WTC11 (cell line): ENCODE data around the gene FXN. TPM values are rescaled to one million over a fixed set of nuclear protein-coding genes. Genes with fewer than 3 reads are reported as not detected.

Experiments
- ATAC-seq: fragments of 200-7000 bp; cut with Tn5 transposase; 2 replicates; pipeline ENCODE4 v1.10.0; 2021; ENCODE audit warnings: mild to moderate bottlenecking, moderate library complexity
- CTCF ChIA-PET: fragments of 300-600 bp; sonication (Branson Sonifier 250); formaldehyde crosslinking; loops from one replicate; lab custom pipeline; 2021; ENCODE audit warnings: antibody characterized with exemption; lab: Charles Lee
- POLR2A ChIA-PET: fragments of 350-600 bp; sonication (Branson Sonifier 250); formaldehyde crosslinking; loops from one replicate; lab custom pipeline; 2021; ENCODE audit warnings: antibody characterized with exemption; lab: Charles Lee
- DNase-seq: peaks from one replicate; pipeline ENCODE4 v3.0.0; 2021; ENCODE audit warnings: low spot score
- H3K27ac Mint-ChIP-seq: 2 replicates; pipeline ENCODE4 v1.8.0; 2021; ENCODE audit warnings: mixed read lengths
- H3K27me3 Mint-ChIP-seq: 2 replicates; pipeline ENCODE4 v1.8.0; 2021; ENCODE audit warnings: low read depth, mild to moderate bottlenecking, moderate library complexity, mixed read lengths
- H3K36me3 Mint-ChIP-seq: 2 replicates; pipeline ENCODE4 v1.8.0; 2021; ENCODE audit warnings: mixed read lengths
- H3K4me1 Mint-ChIP-seq: 2 replicates; pipeline ENCODE4 v1.8.0; 2022; ENCODE audit warnings: mixed read lengths
- H3K4me3 Mint-ChIP-seq: 2 replicates; pipeline ENCODE4 v1.8.0; 2021; ENCODE audit warnings: mild to moderate bottlenecking, moderate library complexity, mixed read lengths
- H3K9me3 Mint-ChIP-seq: 2 replicates; pipeline ENCODE4 v1.8.0; 2021; ENCODE audit warnings: mixed read lengths
- CREB1 ChIP-seq: sonication (generic); formaldehyde crosslinking; IDR thresholded peaks from 2 replicates; pipeline ENCODE4 v1.8.0; 2023; ENCODE audit warnings: mild to moderate bottlenecking, missing genetic modification reagents
- ETV6 ChIP-seq: sonication (generic); formaldehyde crosslinking; IDR thresholded peaks from 2 replicates; pipeline ENCODE4 v1.8.1; 2022; ENCODE audit warnings: mild to moderate bottlenecking, missing genetic modification reagents
- FOXJ3 ChIP-seq: sonication (generic); formaldehyde crosslinking; IDR thresholded peaks from 2 replicates; pipeline ENCODE4 v1.9.0; 2021; ENCODE audit warnings: missing genetic modification reagents, mild to moderate bottlenecking, borderline replicate concordance
- JAZF1 ChIP-seq: fragments of 250-450 bp; sonication (Bioruptor Pico); IDR thresholded peaks from 2 replicates; pipeline ENCODE4 v1.9.0; 2021; ENCODE audit warnings: moderate library complexity, mild to moderate bottlenecking, inconsistent platforms
- MXD4 ChIP-seq: fragments of 250-450 bp; sonication (Bioruptor Pico); IDR thresholded peaks from 2 replicates; pipeline ENCODE4 v1.8.0; 2021; ENCODE audit warnings: mild to moderate bottlenecking, moderate library complexity, borderline replicate concordance
- MYBL2 ChIP-seq: sonication (generic); formaldehyde crosslinking; IDR thresholded peaks from 2 replicates; pipeline ENCODE4 v1.8.1; 2023; ENCODE audit warnings: mild to moderate bottlenecking, moderate library complexity, missing genetic modification reagents
- NFE2L1 ChIP-seq: sonication (generic); formaldehyde crosslinking; IDR thresholded peaks from 2 replicates; pipeline ENCODE4 v1.8.1; 2023; ENCODE audit warnings: missing genetic modification reagents
- NFYB ChIP-seq: sonication (generic); formaldehyde crosslinking; conservative IDR thresholded peaks from 2 replicates; pipeline ENCODE4 v1.8.0; 2022; ENCODE audit warnings: low read depth, missing genetic modification reagents
- PRRX2 ChIP-seq: fragments of 250-450 bp; sonication (Bioruptor Pico); IDR thresholded peaks from 2 replicates; pipeline ENCODE4 v1.8.0; 2021; ENCODE audit warnings: mild to moderate bottlenecking
- SMAD3 ChIP-seq: sonication (generic); formaldehyde crosslinking; IDR thresholded peaks from 2 replicates; pipeline ENCODE4 v1.8.0; 2022; ENCODE audit warnings: missing genetic modification reagents, mild to moderate bottlenecking, borderline replicate concordance
- SMAD4 ChIP-seq: sonication (generic); formaldehyde crosslinking; IDR thresholded peaks from 2 replicates; pipeline ENCODE4 v1.8.0; 2022; ENCODE audit warnings: mild to moderate bottlenecking, missing genetic modification reagents
- ZNF138 ChIP-seq: sonication (generic); formaldehyde crosslinking; conservative IDR thresholded peaks from 2 replicates; pipeline ENCODE4 v1.8.1; 2022; ENCODE audit warnings: mild to moderate bottlenecking, moderate library complexity, missing genetic modification reagents
- ZNF232 ChIP-seq: sonication (generic); formaldehyde crosslinking; IDR thresholded peaks from 2 replicates; pipeline ENCODE4 v1.8.0; 2022; ENCODE audit warnings: mild to moderate bottlenecking, missing genetic modification reagents
- total RNA-seq: library from RNA; stranded (reverse); gene quantifications from 3 replicates; pipeline ENCODE4 v1.2.3, GENCODE V29; 2021
- TF ChIP-seq, protein P1 (sequence below): sonication (generic); formaldehyde crosslinking; IDR thresholded peaks from 2 replicates; pipeline ENCODE4 v1.8.0; 2023; ENCODE audit warnings: missing genetic modification reagents, mild to moderate bottlenecking, borderline replicate concordance
- TF ChIP-seq, protein P2 (sequence below): sonication (generic); formaldehyde crosslinking; IDR thresholded peaks from 2 replicates; pipeline ENCODE4 v1.8.0; 2022; ENCODE audit warnings: mild to moderate bottlenecking, missing genetic modification reagents

The FXN gene
- total RNA-seq, 1 experiment from 2014 or later = 30.6 TPM

DNA sequence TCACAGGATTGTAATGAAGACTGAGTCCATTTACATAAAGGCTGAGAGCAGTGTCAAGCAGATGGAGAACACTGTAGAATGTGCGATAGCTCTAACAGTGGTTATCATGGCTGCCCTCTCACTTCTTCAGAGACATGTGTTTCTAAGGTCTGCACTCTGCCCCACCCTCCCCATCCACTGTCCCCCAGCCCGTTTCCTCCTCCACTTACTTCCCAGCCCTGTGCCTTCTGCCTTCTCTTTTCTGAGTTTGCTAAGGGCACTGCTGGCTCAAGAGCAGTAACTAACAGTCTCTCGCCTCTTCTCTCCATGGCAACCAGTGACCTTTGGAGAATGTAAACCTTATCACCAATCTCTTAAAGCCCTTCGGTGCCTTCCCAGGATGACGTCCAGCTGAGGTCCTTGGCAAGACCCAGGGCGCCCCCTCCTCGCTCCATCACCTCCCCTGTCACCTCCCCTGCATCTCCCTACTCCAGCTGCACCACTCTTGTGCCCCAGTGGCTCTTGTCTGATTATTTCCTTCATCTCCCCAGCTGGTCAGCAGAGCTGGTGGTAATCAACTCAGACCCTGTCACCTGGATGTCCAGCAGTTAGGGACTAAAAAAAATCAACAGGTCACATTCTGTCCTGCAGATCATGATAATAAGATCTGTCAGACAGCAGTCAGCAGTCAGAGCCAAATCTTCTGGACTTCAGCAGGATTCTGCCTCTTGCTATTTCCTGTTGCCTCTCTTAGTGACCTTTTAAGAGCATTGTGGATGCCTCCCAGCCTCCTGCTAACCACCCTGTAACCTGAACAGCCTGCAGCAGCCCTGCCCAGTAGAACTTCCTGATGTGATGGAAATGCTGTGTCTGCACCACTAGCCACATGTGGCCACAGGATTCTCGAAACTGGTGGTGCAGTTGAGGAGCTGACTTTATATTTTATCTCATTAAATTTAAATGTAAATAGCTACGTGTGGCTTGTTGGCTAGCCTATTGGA, 9.0 kb downstream of the FXN start:
- TF ChIP-seq CREB1 (CRISPR knock-in tag) (no peak), FOXJ3 (CRISPR knock-in tag) (no peak), ZNF232 (CRISPR knock-in tag) (no peak), MYBL2 (CRISPR knock-in tag) (no peak), JAZF1 (CRISPR knock-in tag) (no peak)
- Mint-ChIP-seq H3K36me3 (peaks cover 33% of the 10 kb centered on the region), H3K27ac (peak overlapping the region; percentile 36), H3K4me3 (no peak overlapping the region), H3K4me1 (peaks cover 44% of the 10 kb centered on the region), H3K27me3 (no peaks in the 10 kb centered on the region), H3K9me3 (no peaks in the 10 kb centered on the region)
- ChIA-PET CTCF (interaction anchor here (0.6 to 2.5 kb wide), 4 partner anchors 9 to 359 kb away, joined by 3 to 7 read pairs (median 4); partner anchors contain the start of gene FXN), POLR2A (no interaction called here)
- ATAC-seq (peak; percentile 81), DNase-seq (no peak)

DNA sequence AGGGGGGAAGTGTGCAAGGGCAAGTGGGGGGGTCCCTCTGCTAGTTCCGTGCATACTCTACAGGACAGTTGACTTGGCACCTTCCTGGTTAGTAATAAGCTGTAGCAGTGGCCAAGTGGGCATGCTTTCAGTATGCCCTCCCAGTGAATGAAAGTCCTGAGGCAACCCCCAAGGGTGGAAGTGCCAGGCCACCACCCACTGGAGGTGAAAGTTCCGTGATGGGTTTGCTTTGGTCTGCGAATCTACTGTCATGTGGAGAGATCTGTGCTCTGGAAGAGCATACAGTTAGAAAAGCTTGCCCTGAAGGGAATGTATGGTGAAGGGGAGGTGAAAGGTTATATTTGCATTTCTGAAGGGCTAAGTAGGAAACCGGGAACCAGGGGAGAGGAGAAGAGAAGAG, 10.3 kb downstream of the FXN start:
- Mint-ChIP-seq H3K4me3 (no peak overlapping the region), H3K27ac (peak overlapping the region; percentile 27)
- CTCF ChIA-PET = interaction anchor here (0.9 to 2.5 kb wide), 4 partner anchors 9 to 147 kb away, joined by 3 to 7 read pairs (median 4); partner anchors contain the start of gene FXN

DNA sequence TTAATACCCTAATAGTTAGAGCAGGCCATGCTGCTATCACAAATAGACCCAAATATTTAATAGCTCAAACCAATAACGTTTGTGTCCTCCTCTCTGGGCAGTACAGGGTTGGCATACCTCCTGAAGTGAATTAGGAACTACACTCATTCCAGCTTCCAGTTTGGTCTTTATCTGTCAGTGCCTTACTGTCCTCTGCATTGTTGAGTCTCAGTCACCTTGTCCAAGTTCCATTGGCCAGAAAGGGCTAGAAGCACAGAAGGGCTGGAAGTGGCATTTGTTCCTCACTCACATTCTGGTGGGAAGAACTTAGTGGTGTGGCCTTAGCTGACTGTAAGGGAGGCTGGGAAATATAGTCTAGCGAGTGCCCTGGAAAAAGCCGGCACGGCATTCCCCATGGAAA, 11.2 kb downstream of the FXN start:
- peaks cover 43% of the 10 kb centered on the region for H3K4me1 Mint-ChIP-seq
- H3K27me3 Mint-ChIP-seq = no peaks in the 10 kb centered on the region
- POLR2A ChIA-PET = no interaction called here
- H3K9me3 Mint-ChIP-seq = no peaks in the 10 kb centered on the region
- peaks cover 32% of the 10 kb centered on the region for H3K36me3 Mint-ChIP-seq
- H3K27ac Mint-ChIP-seq = no peak overlapping the region; the same call in 1 of the 2 replicates
- no peak overlapping the region for H3K4me3 Mint-ChIP-seq
- CTCF ChIA-PET = interaction anchor here (1.1 to 2.5 kb wide), 3 partner anchors 8 to 146 kb away, joined by 3 to 7 read pairs (median 4); partner anchors contain the start of gene FXN
- DNase-seq = no peak
- no peak for ATAC-seq
- TF ChIP-seq, protein P1, sequence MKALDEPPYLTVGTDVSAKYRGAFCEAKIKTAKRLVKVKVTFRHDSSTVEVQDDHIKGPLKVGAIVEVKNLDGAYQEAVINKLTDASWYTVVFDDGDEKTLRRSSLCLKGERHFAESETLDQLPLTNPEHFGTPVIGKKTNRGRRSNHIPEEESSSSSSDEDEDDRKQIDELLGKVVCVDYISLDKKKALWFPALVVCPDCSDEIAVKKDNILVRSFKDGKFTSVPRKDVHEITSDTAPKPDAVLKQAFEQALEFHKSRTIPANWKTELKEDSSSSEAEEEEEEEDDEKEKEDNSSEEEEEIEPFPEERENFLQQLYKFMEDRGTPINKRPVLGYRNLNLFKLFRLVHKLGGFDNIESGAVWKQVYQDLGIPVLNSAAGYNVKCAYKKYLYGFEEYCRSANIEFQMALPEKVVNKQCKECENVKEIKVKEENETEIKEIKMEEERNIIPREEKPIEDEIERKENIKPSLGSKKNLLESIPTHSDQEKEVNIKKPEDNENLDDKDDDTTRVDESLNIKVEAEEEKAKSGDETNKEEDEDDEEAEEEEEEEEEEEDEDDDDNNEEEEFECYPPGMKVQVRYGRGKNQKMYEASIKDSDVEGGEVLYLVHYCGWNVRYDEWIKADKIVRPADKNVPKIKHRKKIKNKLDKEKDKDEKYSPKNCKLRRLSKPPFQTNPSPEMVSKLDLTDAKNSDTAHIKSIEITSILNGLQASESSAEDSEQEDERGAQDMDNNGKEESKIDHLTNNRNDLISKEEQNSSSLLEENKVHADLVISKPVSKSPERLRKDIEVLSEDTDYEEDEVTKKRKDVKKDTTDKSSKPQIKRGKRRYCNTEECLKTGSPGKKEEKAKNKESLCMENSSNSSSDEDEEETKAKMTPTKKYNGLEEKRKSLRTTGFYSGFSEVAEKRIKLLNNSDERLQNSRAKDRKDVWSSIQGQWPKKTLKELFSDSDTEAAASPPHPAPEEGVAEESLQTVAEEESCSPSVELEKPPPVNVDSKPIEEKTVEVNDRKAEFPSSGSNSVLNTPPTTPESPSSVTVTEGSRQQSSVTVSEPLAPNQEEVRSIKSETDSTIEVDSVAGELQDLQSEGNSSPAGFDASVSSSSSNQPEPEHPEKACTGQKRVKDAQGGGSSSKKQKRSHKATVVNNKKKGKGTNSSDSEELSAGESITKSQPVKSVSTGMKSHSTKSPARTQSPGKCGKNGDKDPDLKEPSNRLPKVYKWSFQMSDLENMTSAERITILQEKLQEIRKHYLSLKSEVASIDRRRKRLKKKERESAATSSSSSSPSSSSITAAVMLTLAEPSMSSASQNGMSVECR (CRISPR knock-in tag) = no peak
- TF ChIP-seq NFE2L1 (CRISPR knock-in tag) (no peak), NFYB (CRISPR knock-in tag) (no peak), MXD4 (no peak)

More for the DNA sequence above, 10.3 kb downstream of the FXN start:
- Mint-ChIP-seq H3K36me3 (peaks cover 31% of the 10 kb centered on the region), H3K9me3 (no peaks in the 10 kb centered on the region), H3K27me3 (no peaks in the 10 kb centered on the region)
- ATAC-seq (no peak), DNase-seq (no peak)
- POLR2A ChIA-PET = interaction anchor here (0.7 kb wide), 1 partner anchor 396 kb away, joined by 3 read pairs; no protein-coding TSS in a partner anchor
- TF ChIP-seq ETV6 (CRISPR knock-in tag) (no peak), PRRX2 (CRISPR knock-in tag) (no peak), SMAD4 (CRISPR knock-in tag) (no peak), ZNF138 (CRISPR knock-in tag) (no peak), SMAD3 (CRISPR knock-in tag) (no peak)
- TF ChIP-seq, protein P1 (CRISPR knock-in tag) = no peak
- TF ChIP-seq, protein P2, sequence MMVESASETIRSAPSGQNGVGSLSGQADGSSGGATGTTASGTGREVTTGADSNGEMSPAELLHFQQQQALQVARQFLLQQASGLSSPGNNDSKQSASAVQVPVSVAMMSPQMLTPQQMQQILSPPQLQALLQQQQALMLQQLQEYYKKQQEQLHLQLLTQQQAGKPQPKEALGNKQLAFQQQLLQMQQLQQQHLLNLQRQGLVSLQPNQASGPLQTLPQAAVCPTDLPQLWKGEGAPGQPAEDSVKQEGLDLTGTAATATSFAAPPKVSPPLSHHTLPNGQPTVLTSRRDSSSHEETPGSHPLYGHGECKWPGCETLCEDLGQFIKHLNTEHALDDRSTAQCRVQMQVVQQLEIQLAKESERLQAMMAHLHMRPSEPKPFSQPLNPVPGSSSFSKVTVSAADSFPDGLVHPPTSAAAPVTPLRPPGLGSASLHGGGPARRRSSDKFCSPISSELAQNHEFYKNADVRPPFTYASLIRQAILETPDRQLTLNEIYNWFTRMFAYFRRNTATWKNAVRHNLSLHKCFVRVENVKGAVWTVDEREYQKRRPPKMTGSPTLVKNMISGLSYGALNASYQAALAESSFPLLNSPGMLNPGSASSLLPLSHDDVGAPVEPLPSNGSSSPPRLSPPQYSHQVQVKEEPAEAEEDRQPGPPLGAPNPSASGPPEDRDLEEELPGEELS (CRISPR knock-in tag) = no peak
- TF ChIP-seq, all 79 proteins: peak for 0
- peaks cover 43% of the 10 kb centered on the region for H3K4me1 Mint-ChIP-seq
